ENCODE data around the gene ELK3. TPM values are rescaled to one million over a fixed set of nuclear protein-coding genes. Genes with fewer than 3 reads are reported as not detected.

ELK3 gene
- total and polyA plus RNA-seq, 2 of the 13 experiments (the other 11 are each of a cell fraction or from before 2014, with no cell fraction given) = 2.9 to 3.2 TPM

- TF ChIP-seq, protein P1, sequence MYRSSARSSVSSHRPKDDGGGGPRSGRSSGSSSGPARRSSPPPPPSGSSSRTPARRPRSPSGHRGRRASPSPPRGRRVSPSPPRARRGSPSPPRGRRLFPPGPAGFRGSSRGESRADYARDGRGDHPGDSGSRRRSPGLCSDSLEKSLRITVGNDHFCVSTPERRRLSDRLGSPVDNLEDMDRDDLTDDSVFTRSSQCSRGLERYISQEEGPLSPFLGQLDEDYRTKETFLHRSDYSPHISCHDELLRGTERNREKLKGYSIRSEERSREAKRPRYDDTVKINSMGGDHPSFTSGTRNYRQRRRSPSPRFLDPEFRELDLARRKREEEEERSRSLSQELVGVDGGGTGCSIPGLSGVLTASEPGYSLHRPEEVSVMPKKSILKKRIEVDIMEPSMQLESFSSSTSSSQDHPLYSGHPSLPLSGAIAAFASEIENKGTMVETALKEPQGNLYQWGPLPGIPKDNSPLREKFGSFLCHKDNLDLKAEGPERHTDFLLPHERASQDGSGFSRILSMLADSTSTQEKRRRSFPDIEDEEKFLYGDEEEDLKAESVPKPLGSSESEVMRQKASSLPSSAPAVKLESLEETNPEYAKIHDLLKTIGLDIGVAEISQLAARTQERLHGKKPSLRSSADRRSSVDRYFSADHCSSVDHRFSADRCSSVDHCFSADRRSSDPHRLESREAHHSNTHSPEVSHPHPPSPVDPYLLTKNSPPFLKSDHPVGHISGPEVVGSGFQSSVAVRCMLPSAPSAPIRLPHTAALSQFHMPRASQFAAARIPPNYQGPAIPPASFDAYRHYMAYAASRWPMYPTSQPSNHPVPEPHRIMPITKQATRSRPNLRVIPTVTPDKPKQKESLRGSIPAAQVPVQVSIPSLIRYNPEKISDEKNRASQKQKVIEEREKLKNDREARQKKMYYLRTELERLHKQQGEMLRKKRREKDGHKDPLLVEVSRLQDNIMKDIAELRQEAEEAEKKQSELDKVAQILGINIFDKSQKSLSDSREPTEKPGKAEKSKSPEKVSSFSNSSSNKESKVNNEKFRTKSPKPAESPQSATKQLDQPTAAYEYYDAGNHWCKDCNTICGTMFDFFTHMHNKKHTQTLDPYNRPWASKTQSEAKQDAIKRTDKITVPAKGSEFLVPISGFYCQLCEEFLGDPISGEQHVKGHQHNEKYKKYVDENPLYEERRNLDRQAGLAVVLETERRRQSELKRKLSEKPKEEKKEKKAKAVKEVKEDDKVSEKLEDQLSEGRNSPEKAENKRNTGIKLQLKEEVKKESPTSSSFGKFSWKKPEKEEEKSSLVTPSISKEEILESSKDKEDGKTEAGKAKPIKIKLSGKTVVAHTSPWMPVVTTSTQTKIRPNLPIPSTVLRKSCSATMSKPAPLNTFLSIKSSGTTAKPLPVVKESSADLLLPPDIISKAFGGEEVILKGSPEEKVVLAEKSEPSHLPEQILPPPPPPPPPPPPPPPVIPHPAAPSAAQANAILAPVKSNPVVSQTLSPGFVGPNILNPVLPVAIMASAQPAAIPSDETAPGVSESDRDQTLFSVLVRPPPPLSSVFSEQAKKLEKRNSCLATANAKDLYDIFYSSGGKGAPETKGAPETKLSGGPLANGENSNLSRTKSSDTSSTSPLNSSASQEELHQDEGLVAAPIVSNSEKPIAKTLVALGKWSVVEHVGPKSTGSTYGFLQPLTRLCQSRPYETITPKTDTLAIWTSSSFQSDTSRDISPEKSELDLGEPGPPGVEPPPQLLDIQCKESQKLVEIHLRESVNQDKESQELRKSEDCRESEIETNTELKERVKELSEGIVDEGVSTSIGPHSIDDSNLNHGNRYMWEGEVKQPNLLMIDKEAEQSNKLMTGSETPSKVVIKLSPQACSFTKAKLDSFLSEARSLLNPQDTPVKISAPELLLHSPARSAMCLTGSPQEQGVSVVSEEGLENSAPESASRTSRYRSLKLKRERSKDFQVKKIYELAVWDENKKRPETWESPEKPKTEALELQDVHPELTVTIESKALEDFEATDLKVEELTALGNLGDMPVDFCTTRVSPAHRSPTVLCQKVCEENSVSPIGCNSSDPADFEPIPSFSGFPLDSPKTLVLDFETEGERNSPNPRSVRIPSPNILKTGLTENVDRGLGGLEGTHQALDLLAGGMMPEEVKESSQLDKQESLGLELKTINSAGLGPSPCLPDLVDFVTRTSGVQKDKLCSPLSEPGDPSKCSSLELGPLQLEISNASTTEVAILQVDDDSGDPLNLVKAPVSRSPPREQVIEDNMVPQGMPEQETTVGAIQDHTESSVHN (CRISPR knock-in tag; IDR thresholded peaks at IDR 0.05) = no peak
- TF ChIP-seq, protein P2, sequence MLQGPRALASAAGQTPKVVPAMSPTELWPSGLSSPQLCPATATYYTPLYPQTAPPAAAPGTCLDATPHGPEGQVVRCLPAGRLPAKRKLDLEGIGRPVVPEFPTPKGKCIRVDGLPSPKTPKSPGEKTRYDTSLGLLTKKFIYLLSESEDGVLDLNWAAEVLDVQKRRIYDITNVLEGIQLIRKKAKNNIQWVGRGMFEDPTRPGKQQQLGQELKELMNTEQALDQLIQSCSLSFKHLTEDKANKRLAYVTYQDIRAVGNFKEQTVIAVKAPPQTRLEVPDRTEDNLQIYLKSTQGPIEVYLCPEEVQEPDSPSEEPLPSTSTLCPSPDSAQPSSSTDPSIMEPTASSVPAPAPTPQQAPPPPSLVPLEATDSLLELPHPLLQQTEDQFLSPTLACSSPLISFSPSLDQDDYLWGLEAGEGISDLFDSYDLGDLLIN (CRISPR knock-in tag; IDR thresholded peaks at IDR 0.05; ENCODE audit: borderline replicate concordance) = no peak
- TF ChIP-seq GPN1 (CRISPR knock-in tag; IDR thresholded peaks at IDR 0.05; ENCODE audit: borderline replicate concordance) (no peak), ZNF10 (CRISPR knock-in tag; IDR thresholded peaks at IDR 0.05; ENCODE audit: borderline replicate concordance, low read depth) (no peak), ZNF280B (CRISPR knock-in tag; IDR thresholded peaks at IDR 0.05; ENCODE audit: borderline replicate concordance) (no peak), CAMTA2 (CRISPR knock-in tag; IDR thresholded peaks at IDR 0.05; ENCODE audit: borderline replicate concordance) (no peak), SNAPC2 (CRISPR knock-in tag; IDR thresholded peaks at IDR 0.05) (no peak), NFIC (IDR thresholded peaks at IDR 0.05; ENCODE audit: low read length) (no peak), ZBTB7B (CRISPR knock-in tag; IDR thresholded peaks at IDR 0.05) (peak; percentile 68), ZNF562 (CRISPR knock-in tag; IDR thresholded peaks at IDR 0.05; ENCODE audit: borderline replicate concordance) (no peak)
- TF ChIP-seq, protein P3, sequence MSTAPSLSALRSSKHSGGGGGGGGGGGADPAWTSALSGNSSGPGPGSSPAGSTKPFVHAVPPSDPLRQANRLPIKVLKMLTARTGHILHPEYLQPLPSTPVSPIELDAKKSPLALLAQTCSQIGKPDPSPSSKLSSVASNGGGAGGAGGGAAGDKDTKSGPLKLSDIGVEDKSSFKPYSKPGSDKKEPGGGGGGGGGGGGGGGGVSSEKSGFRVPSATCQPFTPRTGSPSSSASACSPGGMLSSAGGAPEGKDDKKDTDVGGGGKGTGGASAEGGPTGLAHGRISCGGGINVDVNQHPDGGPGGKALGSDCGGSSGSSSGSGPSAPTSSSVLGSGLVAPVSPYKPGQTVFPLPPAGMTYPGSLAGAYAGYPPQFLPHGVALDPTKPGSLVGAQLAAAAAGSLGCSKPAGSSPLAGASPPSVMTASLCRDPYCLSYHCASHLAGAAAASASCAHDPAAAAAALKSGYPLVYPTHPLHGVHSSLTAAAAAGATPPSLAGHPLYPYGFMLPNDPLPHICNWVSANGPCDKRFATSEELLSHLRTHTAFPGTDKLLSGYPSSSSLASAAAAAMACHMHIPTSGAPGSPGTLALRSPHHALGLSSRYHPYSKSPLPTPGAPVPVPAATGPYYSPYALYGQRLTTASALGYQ (CRISPR knock-in tag; IDR thresholded peaks at IDR 0.05) = no peak
These were observed at the start of gene ELK3 (continued) for GRCh38 chr12:96193725-96194575.

Measured in HepG2 (cell line).